ENCODE results near the gene RHEBL1. TPM values are rescaled to one million over a fixed set of nuclear protein-coding genes. Genes with fewer than 3 reads are reported as not detected.

Gene RHEBL1
- total RNA-seq, 4 donors from 2014 or later, result 1.1 to 3.6 (median 1.6) TPM

DNA sequence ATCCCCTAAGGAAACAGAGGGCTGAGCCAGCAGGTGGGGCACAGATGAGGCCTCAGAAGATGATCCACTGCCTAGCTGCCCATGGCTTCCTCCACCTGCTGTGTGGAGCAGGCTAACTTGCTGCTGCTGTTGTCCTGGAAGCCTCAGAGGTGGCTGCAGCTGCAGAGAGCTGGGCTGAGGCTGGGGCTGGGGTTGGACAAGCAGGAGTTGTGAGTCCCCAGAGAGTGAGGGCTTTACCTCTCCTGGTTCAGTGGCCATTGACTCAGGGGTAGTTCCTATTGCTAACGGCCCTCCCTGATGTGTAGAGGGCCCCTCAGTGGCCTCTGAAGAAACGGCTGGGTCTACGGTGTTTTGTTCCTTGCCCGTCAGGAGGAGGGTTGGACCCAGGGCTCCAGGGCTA, 37.5 kb downstream of the RHEBL1 start:
- no peaks in the 10 kb centered on the region for H3K27me3 ChIP-seq
- no peak overlapping the region for H3K27ac ChIP-seq
- 77% methylated on average over 4 of the region's 4 CpGs for WGBS
- H3K9me3 ChIP-seq, result no peaks in the 10 kb centered on the region
- DNase-seq (ENCODE audit: low spot score in 2 of 2), result peak in 1 of 2 donors; percentile 56
- H3K4me3 ChIP-seq, result no peak overlapping the region
- H3K36me3 ChIP-seq, result peaks cover 83% of the 10 kb centered on the region
- TF ChIP-seq, protein P1, sequence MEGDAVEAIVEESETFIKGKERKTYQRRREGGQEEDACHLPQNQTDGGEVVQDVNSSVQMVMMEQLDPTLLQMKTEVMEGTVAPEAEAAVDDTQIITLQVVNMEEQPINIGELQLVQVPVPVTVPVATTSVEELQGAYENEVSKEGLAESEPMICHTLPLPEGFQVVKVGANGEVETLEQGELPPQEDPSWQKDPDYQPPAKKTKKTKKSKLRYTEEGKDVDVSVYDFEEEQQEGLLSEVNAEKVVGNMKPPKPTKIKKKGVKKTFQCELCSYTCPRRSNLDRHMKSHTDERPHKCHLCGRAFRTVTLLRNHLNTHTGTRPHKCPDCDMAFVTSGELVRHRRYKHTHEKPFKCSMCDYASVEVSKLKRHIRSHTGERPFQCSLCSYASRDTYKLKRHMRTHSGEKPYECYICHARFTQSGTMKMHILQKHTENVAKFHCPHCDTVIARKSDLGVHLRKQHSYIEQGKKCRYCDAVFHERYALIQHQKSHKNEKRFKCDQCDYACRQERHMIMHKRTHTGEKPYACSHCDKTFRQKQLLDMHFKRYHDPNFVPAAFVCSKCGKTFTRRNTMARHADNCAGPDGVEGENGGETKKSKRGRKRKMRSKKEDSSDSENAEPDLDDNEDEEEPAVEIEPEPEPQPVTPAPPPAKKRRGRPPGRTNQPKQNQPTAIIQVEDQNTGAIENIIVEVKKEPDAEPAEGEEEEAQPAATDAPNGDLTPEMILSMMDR (IDR thresholded peaks at IDR 0.05), result no peak
- TF ChIP-seq POLR2AphosphoS5 (IDR thresholded peaks at IDR 0.05) (no peak), EP300 (IDR thresholded peaks at IDR 0.05) (no peak), POLR2A (IDR thresholded peaks at IDR 0.05) (no peak)
- no peaks in the 10 kb centered on the region for H3K4me1 ChIP-seq

DNA sequence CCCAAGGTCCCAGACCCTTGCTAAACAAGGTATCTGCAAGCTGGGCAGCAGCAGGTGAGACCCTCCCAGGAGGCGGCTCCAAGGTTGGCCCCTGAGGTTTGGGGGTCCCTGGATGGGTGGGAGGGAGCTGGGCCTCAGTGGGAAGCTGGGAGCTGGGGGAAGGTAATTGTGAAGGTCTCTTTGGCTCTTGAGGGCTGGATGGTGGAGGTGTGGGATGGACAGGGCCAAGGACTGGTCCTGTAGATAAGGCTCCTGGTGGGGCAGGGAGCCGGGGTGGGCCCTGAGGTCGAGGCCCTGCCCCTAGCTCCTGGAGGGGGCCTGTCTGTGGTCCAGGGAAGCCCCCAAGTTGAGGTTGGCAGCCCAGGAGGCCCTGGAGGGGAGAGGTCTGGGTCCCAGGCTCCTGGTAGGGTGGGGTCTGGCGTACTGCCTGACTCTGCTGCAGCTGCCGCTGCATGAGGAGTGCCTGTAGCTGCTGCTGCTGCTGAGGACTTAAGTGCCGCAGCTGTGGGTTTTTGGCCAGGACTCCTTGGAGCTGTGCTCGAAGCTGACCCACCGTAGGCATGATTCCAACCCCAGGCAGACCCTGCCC, 38.1 kb downstream of the RHEBL1 start:
- no peaks in the 10 kb centered on the region for H3K9me3 ChIP-seq
- H3K4me1 ChIP-seq, result no peaks in the 10 kb centered on the region

GRCh38 chr12:49030714-49031572, 38.8 kb downstream of the RHEBL1 start:
- Histone ChIP-seq H3K27ac (no peak overlapping the region), H3K4me1 (no peaks in the 10 kb centered on the region), H3K27me3 (no peaks in the 10 kb centered on the region), H3K36me3 (peaks cover 87% of the 10 kb centered on the region), H3K4me3 (no peak overlapping the region), H3K9me3 (no peaks in the 10 kb centered on the region)
- WGBS, result 96% methylated on average over 18 of the region's 19 CpGs
- DNase-seq (ENCODE audit: low spot score in 2 of 2), result peak; percentile 56 to 62
- TF ChIP-seq, protein P1 (IDR thresholded peaks at IDR 0.05), result no peak

More for the DNA sequence above, 38.1 kb downstream of the RHEBL1 start:
- TF ChIP-seq POLR2A (IDR thresholded peaks at IDR 0.05) (no peak), POLR2AphosphoS5 (IDR thresholded peaks at IDR 0.05) (no peak), EP300 (IDR thresholded peaks at IDR 0.05) (no peak)
- TF ChIP-seq, protein P1 (IDR thresholded peaks at IDR 0.05), result no peak
- Histone ChIP-seq H3K36me3 (peaks cover 83% of the 10 kb centered on the region), H3K27ac (no peak overlapping the region), H3K4me3 (no peak overlapping the region), H3K27me3 (no peaks in the 10 kb centered on the region)
- 89% methylated on average over 5 of the region's 8 CpGs for WGBS
- peak; percentile 52 to 64 for DNase-seq (ENCODE audit: low spot score in 2 of 2)

DNA sequence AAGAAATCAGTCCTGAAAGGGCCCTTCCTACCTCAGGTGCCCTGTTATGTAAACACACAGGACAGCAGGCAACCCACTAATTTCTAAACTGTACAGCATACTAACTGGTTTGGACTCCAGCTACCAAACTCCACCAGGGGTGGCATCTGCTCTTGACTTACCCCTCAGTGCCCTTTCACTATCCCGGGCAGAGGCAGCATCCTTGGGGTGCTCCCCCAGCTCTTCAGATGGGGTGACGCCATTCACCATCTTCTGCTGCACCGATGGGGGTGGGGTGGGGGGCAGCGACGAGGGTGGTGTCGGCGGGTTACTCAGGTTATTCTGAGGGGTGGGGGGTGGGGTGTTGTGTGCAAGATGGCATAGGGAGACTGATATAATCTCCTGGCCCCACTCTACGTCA, 39.7 kb downstream of the RHEBL1 start:
- 94% methylated on average over 8 of the region's 8 CpGs for WGBS
- Histone ChIP-seq H3K27me3 (no peaks in the 10 kb centered on the region), H3K4me3 (no peak overlapping the region), H3K9me3 (no peaks in the 10 kb centered on the region), H3K27ac (no peak overlapping the region), H3K4me1 (no peaks in the 10 kb centered on the region), H3K36me3 (peaks cover 89% of the 10 kb centered on the region)
- DNase-seq (ENCODE audit: low spot score in 2 of 2), result no peak
- TF ChIP-seq, protein P1 (IDR thresholded peaks at IDR 0.05), result no peak
- TF ChIP-seq POLR2AphosphoS5 (IDR thresholded peaks at IDR 0.05) (no peak), EP300 (IDR thresholded peaks at IDR 0.05) (no peak), POLR2A (IDR thresholded peaks at IDR 0.05) (no peak)

DNA sequence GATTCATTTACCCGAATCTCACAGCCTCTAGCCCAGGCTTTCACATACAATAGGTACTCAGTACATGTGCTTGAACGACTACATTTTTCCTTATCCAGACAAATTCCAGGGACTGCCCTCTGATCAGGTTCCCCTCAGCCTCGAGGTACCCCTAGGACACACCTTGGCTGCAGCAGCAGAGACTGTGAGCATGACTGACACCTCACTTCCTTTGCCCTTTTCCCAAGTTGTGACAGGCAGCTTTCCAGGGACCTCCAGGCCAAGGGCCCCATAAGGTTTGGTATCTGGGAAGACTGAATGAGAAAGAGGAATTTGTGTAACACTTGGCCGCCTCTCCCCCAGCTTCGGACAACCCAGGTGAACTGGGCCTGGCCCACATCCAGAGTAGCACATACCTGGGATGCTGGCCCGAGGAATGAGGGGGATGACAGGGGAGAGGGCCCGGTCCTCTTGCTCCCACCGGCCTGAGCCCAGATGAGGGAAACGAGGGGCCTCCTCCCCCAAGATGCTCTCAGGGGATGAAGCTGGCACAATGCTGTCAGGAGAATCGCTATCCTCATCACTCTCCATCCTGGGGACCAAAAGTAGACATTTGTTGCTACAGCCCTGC, 41.0 kb downstream of the RHEBL1 start:
- TF ChIP-seq POLR2AphosphoS5 (IDR thresholded peaks at IDR 0.05) (no peak), POLR2A (IDR thresholded peaks at IDR 0.05) (no peak), EP300 (IDR thresholded peaks at IDR 0.05) (no peak)
- TF ChIP-seq, protein P1 (IDR thresholded peaks at IDR 0.05), result no peak
- H3K36me3 ChIP-seq, result peaks cover 89% of the 10 kb centered on the region
- DNase-seq (ENCODE audit: low spot score in 2 of 2), result peak; percentile 54 to 71

More for the DNA sequence above, 41.0 kb downstream of the RHEBL1 start:
- Histone ChIP-seq H3K4me1 (no peaks in the 10 kb centered on the region), H3K27me3 (no peaks in the 10 kb centered on the region), H3K27ac (no peak overlapping the region), H3K9me3 (no peaks in the 10 kb centered on the region), H3K4me3 (no peak overlapping the region)
- WGBS, result 89% methylated on average over 7 of the region's 10 CpGs

Measured in suprapubic skin (tissue), 4 donors.